OCI-LY7 (cell line): Measurements from ENCODE around the gene KRT80.

Source experiments
- EZH2phosphoT487 ChIP-seq: fragments of 200-600 bp; sonication (generic); IDR thresholded peaks from 2 replicates; pipeline ENCODE4 v1.6.1; 2018; ENCODE audit warnings: low read depth, borderline replicate concordance, mild to moderate bottlenecking, mixed run types, antibody characterized with exemption, low read length, moderate library complexity, mixed read lengths
- TF ChIP-seq, protein P1 (sequence below): fragments of 200-600 bp; sonication (generic); conservative IDR thresholded peaks from 2 replicates; pipeline ENCODE4 v1.5.1; 2014; ENCODE audit warnings: mild to moderate bottlenecking, antibody characterized with exemption, low read length, moderate library complexity, mixed read lengths

DNA sequence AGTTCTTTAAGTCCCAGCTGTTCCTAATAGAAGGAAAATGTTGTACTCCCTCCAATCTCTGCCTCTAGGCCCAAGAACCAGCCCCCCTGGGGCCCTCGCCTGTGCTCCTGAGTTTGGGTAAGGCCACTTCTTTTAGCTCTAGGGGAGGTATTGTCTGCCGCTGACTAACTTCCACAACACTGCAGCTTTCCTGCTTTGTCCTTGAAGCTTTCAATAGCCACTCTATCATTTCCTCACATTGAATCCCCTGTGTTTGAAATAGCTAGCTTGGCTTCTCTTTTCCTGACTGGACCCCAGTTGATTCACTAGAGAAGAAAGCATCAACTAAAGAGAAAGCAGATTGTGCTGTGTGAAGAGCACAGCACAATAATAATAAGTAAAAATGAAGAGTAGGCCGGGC lies 28.8 kb downstream of the KRT80 start:
- TF ChIP-seq, protein P1, sequence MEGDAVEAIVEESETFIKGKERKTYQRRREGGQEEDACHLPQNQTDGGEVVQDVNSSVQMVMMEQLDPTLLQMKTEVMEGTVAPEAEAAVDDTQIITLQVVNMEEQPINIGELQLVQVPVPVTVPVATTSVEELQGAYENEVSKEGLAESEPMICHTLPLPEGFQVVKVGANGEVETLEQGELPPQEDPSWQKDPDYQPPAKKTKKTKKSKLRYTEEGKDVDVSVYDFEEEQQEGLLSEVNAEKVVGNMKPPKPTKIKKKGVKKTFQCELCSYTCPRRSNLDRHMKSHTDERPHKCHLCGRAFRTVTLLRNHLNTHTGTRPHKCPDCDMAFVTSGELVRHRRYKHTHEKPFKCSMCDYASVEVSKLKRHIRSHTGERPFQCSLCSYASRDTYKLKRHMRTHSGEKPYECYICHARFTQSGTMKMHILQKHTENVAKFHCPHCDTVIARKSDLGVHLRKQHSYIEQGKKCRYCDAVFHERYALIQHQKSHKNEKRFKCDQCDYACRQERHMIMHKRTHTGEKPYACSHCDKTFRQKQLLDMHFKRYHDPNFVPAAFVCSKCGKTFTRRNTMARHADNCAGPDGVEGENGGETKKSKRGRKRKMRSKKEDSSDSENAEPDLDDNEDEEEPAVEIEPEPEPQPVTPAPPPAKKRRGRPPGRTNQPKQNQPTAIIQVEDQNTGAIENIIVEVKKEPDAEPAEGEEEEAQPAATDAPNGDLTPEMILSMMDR: no peak
- no peak for TF ChIP-seq EZH2phosphoT487
